Loucy (cell line): ENCODE results near the gene BUD31.

Source experiments
- CTCF ChIP-seq: fragments of 200-600 bp; sonication (generic); conservative IDR thresholded peaks from 2 replicates; pipeline ENCODE4 v1.5.1; 2014; ENCODE audit warnings: mild to moderate bottlenecking, antibody characterized with exemption, low read length
- EZH2phosphoT487 ChIP-seq: fragments of 200-600 bp; IDR thresholded peaks from 2 replicates; pipeline ENCODE4 v1.6.1; 2018; ENCODE audit warnings: antibody characterized with exemption, mild to moderate bottlenecking, moderate library complexity, borderline replicate concordance

DNA sequence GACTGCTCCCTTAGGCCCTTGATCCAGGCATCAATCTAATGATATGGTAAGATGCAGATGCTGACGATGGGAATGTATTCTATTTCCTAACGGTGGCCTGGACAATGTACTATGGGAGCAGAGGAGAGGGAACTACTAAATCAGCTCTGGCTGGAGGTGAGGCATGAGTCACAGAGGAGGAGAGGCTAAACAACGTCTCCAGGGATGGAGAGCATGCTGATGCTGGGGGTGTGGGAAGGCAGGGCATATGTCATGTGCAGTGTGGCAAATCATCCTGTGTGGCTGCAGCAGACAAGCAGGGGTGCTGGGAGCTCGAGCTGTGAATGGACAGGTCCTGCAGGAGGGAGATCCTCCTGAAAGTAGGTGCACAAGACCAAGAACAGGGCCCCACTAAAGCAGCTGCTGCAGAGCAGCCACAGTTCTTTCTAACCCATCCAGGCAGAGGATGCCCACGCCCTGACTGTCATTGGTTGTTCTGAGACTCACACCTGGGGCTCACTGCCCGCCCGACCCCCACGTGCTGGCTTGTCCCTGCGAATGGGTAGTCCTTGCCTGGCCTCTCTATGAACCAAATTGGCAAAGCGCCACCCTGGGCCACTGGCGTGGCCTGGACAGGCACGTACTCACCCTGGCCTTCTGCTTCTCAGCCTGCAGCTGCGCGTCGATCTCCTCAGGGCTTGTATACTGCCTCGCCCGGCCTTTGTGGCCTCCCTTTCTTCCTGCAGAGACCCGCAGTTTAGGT lies 4.4 kb upstream of the BUD31 start:
- TF ChIP-seq CTCF (no peak), EZH2phosphoT487 (no peak)
